Mucosa of descending colon (tissue), 3 donors: ENCODE results near the gene EPHA8. TPM values are rescaled to one million over a fixed set of nuclear protein-coding genes. Genes with fewer than 3 reads are reported as not detected.

Experiments
- ATAC-seq: fragments of 200-7000 bp; cut with Tn5 transposase; one replicate; pipeline ENCODE4 v1.9.1; 2020; ENCODE audit warnings: mild to moderate bottlenecking, moderate library complexity
- DNase-seq, 3 donors: peaks; one replicate each; pipeline ENCODE4 v3.0.0-alpha.2; 2020
- H3K36me3 ChIP-seq: fragments of 200-600 bp; one replicate; pipeline ENCODE4 v1.8.0; 2021; ENCODE audit warnings: low read depth, mild to moderate bottlenecking
- H3K4me1 ChIP-seq: fragments of 200-600 bp; one replicate; pipeline ENCODE4 v1.8.0; 2021; ENCODE audit warnings: low read depth, mild to moderate bottlenecking
- H3K4me3 ChIP-seq: fragments of 200-600 bp; one replicate; pipeline ENCODE4 v1.8.0; 2021; ENCODE audit warnings: mild to moderate bottlenecking
- H3K9me3 ChIP-seq: fragments of 200-600 bp; one replicate; pipeline ENCODE4 v1.8.0; 2021; ENCODE audit warnings: mild to moderate bottlenecking
- CTCF ChIP-seq: fragments of 200-600 bp; IDR thresholded peaks from one replicate; pipeline ENCODE4 v1.8.0; 2022; ENCODE audit warnings: antibody characterized with exemption, mild to moderate bottlenecking
- intact Hi-C, 2 donors: fragments of 100-400 bp; cut with DNase I in 1 of 2; cut with micrococcal nuclease in 1 of 2; formaldehyde crosslinking; loops; one replicate each; pipeline versions ENCODE4 v1.11.0 to v1.11.1; 2022; cut with DNase I, micrococcal nuclease
- total RNA-seq, 3 donors: library from RNA; stranded (reverse); fragmentation: NEBNext Ultra II Directional in 2 of 3; extraction: Animal tissue kit (Norgen Biotek cat#: 25700) in 2 of 3; gene quantifications; one replicate each; pipeline versions ENCODE4 v1.2.1 to v1.2.4, GENCODE V29; 2021 to 2023
- donor health status: DM: no; HTN: no; CAD: no; lungs with moderate emphysema.
- donor health status: DM: no; HTN: no; CAD: no.
- donor health status: DM: no; HTN: yes; CAD: no.

The EPHA8 gene
- total RNA-seq, 3 donors from 2014 or later: not detected

GRCh38 chr1:22579541-22580155, 16.4 kb downstream of the EPHA8 start:
- ATAC-seq (no peak), DNase-seq (no peak)
- no peak overlapping the region for H3K4me3 ChIP-seq
- no peaks in the 10 kb centered on the region for H3K36me3 ChIP-seq
- intact Hi-C loops: no loop called here
- no peak for TF ChIP-seq CTCF
- no peaks in the 10 kb centered on the region for H3K4me1 ChIP-seq
- no peaks in the 10 kb centered on the region for H3K9me3 ChIP-seq

GRCh38 chr1:22582661-22583635, 19.7 kb downstream of the EPHA8 start:
- TF ChIP-seq CTCF: no peak
- intact Hi-C loops: no loop called here
- Histone ChIP-seq H3K4me1 (no peaks in the 10 kb centered on the region), H3K9me3 (no peaks in the 10 kb centered on the region), H3K4me3 (no peak overlapping the region), H3K36me3 (no peaks in the 10 kb centered on the region)
- DNase-seq (no peak), ATAC-seq (no peak)

- ATAC-seq: no peak
- intact Hi-C loops: no loop called here
- H3K9me3 ChIP-seq: no peaks in the 10 kb centered on the region
These were observed 20.8 kb downstream of the EPHA8 start for GRCh38 chr1:22584001-22584562.

GRCh38 chr1:22584970-22585369, 21.7 kb downstream of the EPHA8 start:
- H3K36me3 ChIP-seq: no peaks in the 10 kb centered on the region
- H3K4me1 ChIP-seq: no peaks in the 10 kb centered on the region
- DNase-seq: no peak
- no peak for TF ChIP-seq CTCF
- no peaks in the 10 kb centered on the region for H3K9me3 ChIP-seq
- intact Hi-C loops: no loop called here
- H3K4me3 ChIP-seq: no peak overlapping the region
- ATAC-seq: no peak

More at GRCh38 chr1:22584001-22584562, 20.8 kb downstream of the EPHA8 start:
- DNase-seq: no peak
- TF ChIP-seq CTCF: no peak
- no peak overlapping the region for H3K4me3 ChIP-seq
- H3K4me1 ChIP-seq: no peaks in the 10 kb centered on the region
- no peaks in the 10 kb centered on the region for H3K36me3 ChIP-seq

GRCh38 chr1:22585471-22585870, 22.2 kb downstream of the EPHA8 start:
- H3K36me3 ChIP-seq: no peaks in the 10 kb centered on the region
- H3K9me3 ChIP-seq: no peaks in the 10 kb centered on the region
- DNase-seq (no peak), ATAC-seq (no peak)
- no peak for TF ChIP-seq CTCF
- intact Hi-C loops: no loop called here
- no peaks in the 10 kb centered on the region for H3K4me1 ChIP-seq
- no peak overlapping the region for H3K4me3 ChIP-seq
